Prostate gland (tissue), 2 donors: ENCODE results near the gene CLDN2.

Experiments used
- CTCF ChIP-seq, 4 experiments: fragments of 200-600 bp in 2 of 4; fragments of 450-650 bp in 2 of 4; sonication (generic) in 2 of 4; IDR thresholded peaks; 1 replicate in 3 of 4; 2 replicates in 1 of 4; pipeline ENCODE4 v1.5.1; 2016 to 2019; ENCODE audit warnings: antibody characterized with exemption in 4 of 4, mild to moderate bottlenecking in 2 of 4, moderate library complexity in 2 of 4
- POLR2A ChIP-seq: fragments of 450-650 bp; IDR thresholded peaks from one replicate; pipeline ENCODE4 v1.6.1; 2016; ENCODE audit warnings: antibody characterized with exemption, mild to moderate bottlenecking
- POLR2AphosphoS5 ChIP-seq: sonication (generic); formaldehyde crosslinking; IDR thresholded peaks from one replicate; pipeline ENCODE4 v1.6.1; 2017; ENCODE audit warnings: antibody characterized with exemption

GRCh38 chrX:106889468-106889867 is 30.7 kb upstream of the CLDN2 start:
- TF ChIP-seq POLR2A (no peak), CTCF (IDR thresholded peaks at IDR 0.05) (no peak), POLR2AphosphoS5 (no peak)
